ENCODE data around the gene ZNF714. TPM values are rescaled to one million over a fixed set of nuclear protein-coding genes. Genes with fewer than 3 reads are reported as not detected.
"Not testable (repeated sequence)": the region's sequence is repeated elsewhere in the genome, so short reads cannot be mapped to it uniquely, and the experiment has no call there.

The ZNF714 gene
- total RNA-seq, 1 donor from 2014 or later: 22.6 TPM

DNA sequence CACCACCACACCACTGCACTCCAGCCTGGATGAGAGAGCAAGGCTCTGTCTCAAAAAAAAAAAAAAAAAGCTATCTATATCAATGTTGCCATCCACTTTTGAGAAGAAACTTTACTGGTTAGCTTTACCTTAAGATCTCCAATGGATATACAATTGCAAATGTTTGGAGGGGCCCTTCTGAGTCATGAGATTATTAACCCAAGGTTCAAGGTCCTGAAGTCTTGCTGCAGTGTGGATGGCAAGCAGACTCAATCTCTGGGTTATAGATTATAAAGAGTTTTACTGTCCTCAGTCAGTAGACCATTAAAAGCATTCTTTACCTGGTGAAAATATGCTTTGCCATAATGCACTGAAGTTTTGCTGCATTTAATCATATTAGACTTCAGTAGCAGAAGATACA is 56.1 kb downstream of the ZNF714 start:
- Mint-ChIP-seq H3K9me3 (ENCODE audit: unreplicated experiment) (peaks cover 14% of the 10 kb centered on the region), H3K27ac (ENCODE audit: unreplicated experiment) (no peak overlapping the region), H3K27me3 (ENCODE audit: low read depth, unreplicated experiment) (no peaks in the 10 kb centered on the region), H3K4me1 (ENCODE audit: low read depth, unreplicated experiment) (peaks cover 22% of the 10 kb centered on the region), H3K36me3 (ENCODE audit: low read depth, unreplicated experiment) (peaks cover 2% of the 10 kb centered on the region), H3K4me3 (ENCODE audit: unreplicated experiment) (no peak overlapping the region)
- no peaks in the 10 kb centered on the region for H3K4me1 ChIP-seq (ENCODE audit: insufficient read depth, low read length)
- no peaks in the 10 kb centered on the region for H3K27me3 ChIP-seq (ENCODE audit: insufficient read depth, low read length)
- DNase-seq (ENCODE audit: low read depth) (no peak), FAIRE-seq (no peak)
- peaks cover 13% of the 10 kb centered on the region for H3K79me2 ChIP-seq (ENCODE audit: insufficient read depth, low read length)
- no peaks in the 10 kb centered on the region for H3K9me3 ChIP-seq (ENCODE audit: insufficient read depth, low read depth, low read length)
- no peaks in the 10 kb centered on the region for H4K20me1 ChIP-seq (ENCODE audit: insufficient read depth, low read length)
- no peak overlapping the region for H3K4me2 ChIP-seq (ENCODE audit: low read length)
- H3K27ac ChIP-seq (ENCODE audit: low read depth, low read length): no peak overlapping the region
- H3K4me3 ChIP-seq (ENCODE audit: insufficient read depth, low read depth, low read length): no peak overlapping the region
- H3K36me3 ChIP-seq (ENCODE audit: insufficient read depth, low read length): no peaks in the 10 kb centered on the region
- TF ChIP-seq, protein P1, sequence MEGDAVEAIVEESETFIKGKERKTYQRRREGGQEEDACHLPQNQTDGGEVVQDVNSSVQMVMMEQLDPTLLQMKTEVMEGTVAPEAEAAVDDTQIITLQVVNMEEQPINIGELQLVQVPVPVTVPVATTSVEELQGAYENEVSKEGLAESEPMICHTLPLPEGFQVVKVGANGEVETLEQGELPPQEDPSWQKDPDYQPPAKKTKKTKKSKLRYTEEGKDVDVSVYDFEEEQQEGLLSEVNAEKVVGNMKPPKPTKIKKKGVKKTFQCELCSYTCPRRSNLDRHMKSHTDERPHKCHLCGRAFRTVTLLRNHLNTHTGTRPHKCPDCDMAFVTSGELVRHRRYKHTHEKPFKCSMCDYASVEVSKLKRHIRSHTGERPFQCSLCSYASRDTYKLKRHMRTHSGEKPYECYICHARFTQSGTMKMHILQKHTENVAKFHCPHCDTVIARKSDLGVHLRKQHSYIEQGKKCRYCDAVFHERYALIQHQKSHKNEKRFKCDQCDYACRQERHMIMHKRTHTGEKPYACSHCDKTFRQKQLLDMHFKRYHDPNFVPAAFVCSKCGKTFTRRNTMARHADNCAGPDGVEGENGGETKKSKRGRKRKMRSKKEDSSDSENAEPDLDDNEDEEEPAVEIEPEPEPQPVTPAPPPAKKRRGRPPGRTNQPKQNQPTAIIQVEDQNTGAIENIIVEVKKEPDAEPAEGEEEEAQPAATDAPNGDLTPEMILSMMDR (IDR thresholded peaks at IDR 0.05; ENCODE audit: insufficient read depth, low read depth, low read length): no peak
- TF ChIP-seq EZH2 (IDR thresholded peaks at IDR 0.05; ENCODE audit: insufficient read depth, low read length): no peak
- no peak overlapping the region for H2AFZ ChIP-seq (ENCODE audit: low read depth, low read length)
- no peak overlapping the region for H3K9ac ChIP-seq (ENCODE audit: low read length)

- not testable (repeated sequence) for H2AFZ ChIP-seq (ENCODE audit: low read depth, low read length); FAIRE-seq; H3K27ac ChIP-seq (ENCODE audit: low read depth, low read length)
Observed at GRCh38 chr19:21141006-21141405, 59.0 kb downstream of the ZNF714 start.

GRCh38 chr19:21141787-21142464 is 59.9 kb downstream of the ZNF714 start, which contains the start of gene ZNF431:
ZNF431 (plus strand) TSS chr19:21142040; CDS start chr19:21142184, 144 bp downstream.
- TF ChIP-seq EZH2 (IDR thresholded peaks at IDR 0.05; ENCODE audit: insufficient read depth, low read length): no peak
- TF ChIP-seq, protein P1 (IDR thresholded peaks at IDR 0.05; ENCODE audit: insufficient read depth, low read depth, low read length): no peak
- Histone ChIP-seq H4K20me1 (ENCODE audit: insufficient read depth, low read length) (no peaks in the 10 kb centered on the region), H3K4me1 (ENCODE audit: insufficient read depth, low read length) (no peaks in the 10 kb centered on the region), H2AFZ (ENCODE audit: low read depth, low read length) (peak within 1 kb of the TSS; percentile 98), H3K79me2 (ENCODE audit: insufficient read depth, low read length) (peaks cover 21% of the 10 kb centered on the region), H3K27ac (ENCODE audit: low read depth, low read length) (peak within 1 kb of the TSS; percentile 93), H3K27me3 (ENCODE audit: insufficient read depth, low read length) (no peaks in the 10 kb centered on the region), H3K4me3 (ENCODE audit: insufficient read depth, low read depth, low read length) (peak within 1 kb of the TSS; percentile 99), H3K36me3 (ENCODE audit: insufficient read depth, low read length) (peaks cover 10% of the 10 kb centered on the region), H3K9ac (ENCODE audit: low read length) (peak within 1 kb of the TSS; percentile 99), H3K4me2 (ENCODE audit: low read length) (peak within 1 kb of the TSS; percentile 94), H3K9me3 (ENCODE audit: insufficient read depth, low read depth, low read length) (peaks cover 6% of the 10 kb centered on the region)
- Mint-ChIP-seq H3K9me3 (ENCODE audit: unreplicated experiment) (no peaks in the 10 kb centered on the region), H3K27ac (ENCODE audit: unreplicated experiment) (peak within 1 kb of the TSS; percentile 99), H3K4me3 (ENCODE audit: unreplicated experiment) (peak within 1 kb of the TSS; percentile 99), H3K27me3 (ENCODE audit: low read depth, unreplicated experiment) (no peaks in the 10 kb centered on the region), H3K36me3 (ENCODE audit: low read depth, unreplicated experiment) (peaks cover 24% of the 10 kb centered on the region), H3K4me1 (ENCODE audit: low read depth, unreplicated experiment) (peaks cover 18% of the 10 kb centered on the region)
- DNase-seq (ENCODE audit: low read depth): peak; percentile 86
- FAIRE-seq: peak; percentile 96

More at GRCh38 chr19:21141006-21141405, 59.0 kb downstream of the ZNF714 start:
- H3K9ac ChIP-seq (ENCODE audit: low read length); H3K9me3 ChIP-seq (ENCODE audit: insufficient read depth, low read depth, low read length); H3K27me3 Mint-ChIP-seq (ENCODE audit: low read depth, unreplicated experiment); H3K4me3 ChIP-seq (ENCODE audit: insufficient read depth, low read depth, low read length); H3K27ac Mint-ChIP-seq (ENCODE audit: unreplicated experiment); H3K9me3 Mint-ChIP-seq (ENCODE audit: unreplicated experiment); H3K27me3 ChIP-seq (ENCODE audit: insufficient read depth, low read length); H3K4me2 ChIP-seq (ENCODE audit: low read length); H3K4me3 Mint-ChIP-seq (ENCODE audit: unreplicated experiment); H3K4me1 ChIP-seq (ENCODE audit: insufficient read depth, low read length); H3K36me3 ChIP-seq (ENCODE audit: insufficient read depth, low read length); H4K20me1 ChIP-seq (ENCODE audit: insufficient read depth, low read length); DNase-seq (ENCODE audit: low read depth): not testable (repeated sequence)
- H3K79me2 ChIP-seq (ENCODE audit: insufficient read depth, low read length): peaks cover 21% of the 10 kb centered on the region
- H3K4me1 Mint-ChIP-seq (ENCODE audit: low read depth, unreplicated experiment): peaks cover 13% of the 10 kb centered on the region
- peaks cover 19% of the 10 kb centered on the region for H3K36me3 Mint-ChIP-seq (ENCODE audit: low read depth, unreplicated experiment)

Data from astrocyte (in vitro differentiated cells and primary cell).